Activated CD4-positive, alpha-beta T cell treated with anti-CD3 and anti-CD28 coated beads for 24 hours (primary cell): ENCODE data around the gene PON3.
"Not testable (repeated sequence)": the region's sequence is repeated elsewhere in the genome, so short reads cannot be mapped to it uniquely, and the experiment has no call there.

Experiments
- DNase-seq, 2 donors: peaks; one replicate each; pipeline ENCODE4 v3.0.0-alpha.2; 2020; ENCODE audit warnings: low read depth in 2 of 2

The PON3 gene

DNA sequence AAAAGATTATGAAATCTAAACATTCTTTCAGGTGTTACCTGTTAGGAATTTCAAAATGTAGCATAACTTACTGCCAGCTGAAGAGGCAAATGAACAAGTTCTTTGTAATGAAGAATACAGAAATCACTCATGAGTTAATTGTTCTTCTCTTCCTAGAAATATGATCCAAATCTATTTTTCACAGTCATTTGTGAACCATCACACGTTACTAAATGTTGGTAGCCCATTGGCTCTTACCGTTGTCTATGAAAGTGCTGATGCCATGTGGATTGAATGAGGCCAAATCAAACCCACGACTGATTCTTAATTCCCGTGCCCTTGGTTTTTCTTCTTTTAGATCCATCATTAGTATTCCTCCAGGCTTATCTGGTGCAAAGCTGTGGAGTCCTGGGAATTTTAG lies 15.9 kb upstream of the PON3 start:
- no peak for DNase-seq

DNA sequence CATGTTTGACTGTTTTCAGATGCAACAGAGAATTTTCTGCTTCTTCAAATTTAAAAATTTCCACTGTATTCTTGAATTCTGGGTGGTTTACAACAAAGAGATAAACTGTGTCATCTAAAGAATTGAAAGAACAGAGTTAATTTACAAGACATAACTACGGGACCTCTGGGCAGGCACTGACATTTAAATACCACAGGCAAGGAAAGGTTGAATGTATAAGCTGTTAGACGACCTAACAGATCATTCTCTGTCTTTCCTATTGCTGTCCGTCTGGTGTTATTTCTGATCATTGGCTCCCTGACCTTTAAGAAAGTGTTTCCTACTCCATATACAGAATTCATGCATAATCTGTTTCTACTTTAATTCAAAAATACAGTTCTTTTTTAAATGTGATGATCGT lies 15.5 kb upstream of the PON3 start:
- no peak for DNase-seq

- DNase-seq: no peak
Measured at GRCh38 chr7:95411036-95411435, 14.9 kb upstream of the PON3 start.

GRCh38 chr7:95407751-95408150 lies 11.6 kb upstream of the PON3 start:
- DNase-seq: no peak

- DNase-seq: no peak
Measured at GRCh38 chr7:95405800-95406199, 9.6 kb upstream of the PON3 start.

DNA sequence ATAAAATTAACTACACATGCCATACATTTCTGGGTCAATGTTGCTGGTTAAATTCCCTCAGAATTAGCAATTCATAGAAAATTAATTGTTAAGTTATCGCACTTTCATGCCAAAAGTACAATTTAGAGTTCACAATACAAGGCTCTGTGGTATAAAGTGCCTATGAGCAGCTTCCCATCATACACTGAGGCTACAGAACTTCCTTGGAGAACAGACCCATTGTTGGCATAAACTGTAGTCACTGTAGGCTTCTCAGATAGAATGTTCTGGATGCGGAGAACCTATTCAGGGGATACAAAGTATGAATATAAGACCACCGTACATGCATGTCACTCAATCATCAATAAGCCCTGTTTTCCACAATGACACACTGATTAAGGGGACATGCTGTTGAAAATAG lies 9.0 kb upstream of the PON3 start:
- DNase-seq: no peak

DNA sequence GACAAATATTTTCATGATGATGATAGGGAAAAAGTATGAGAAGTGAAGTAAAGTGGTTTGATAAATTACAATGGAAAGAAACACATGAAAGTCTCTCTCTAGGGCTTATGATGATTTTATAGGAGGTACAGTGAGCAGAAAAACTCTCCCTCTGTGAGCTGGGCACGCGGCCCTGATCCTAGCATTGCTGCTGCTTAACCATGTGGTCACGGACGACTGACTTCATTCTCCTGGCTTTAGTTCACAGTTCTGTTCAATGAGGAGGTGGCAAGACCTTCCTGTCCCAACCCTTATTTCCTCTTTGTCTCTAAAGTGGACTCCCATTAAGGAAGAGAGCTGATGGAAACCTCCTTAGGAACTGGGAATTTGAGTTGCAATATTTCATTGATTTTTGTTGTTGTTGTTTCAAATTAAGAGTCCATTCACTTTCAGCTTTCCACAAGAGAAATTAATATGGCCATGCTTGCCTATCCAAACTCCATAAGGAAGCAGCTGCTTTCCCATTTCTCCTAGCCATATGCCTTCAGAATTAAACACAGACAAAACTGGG lies 8.2 kb upstream of the PON3 start:
- DNase-seq: no peak

GRCh38 chr7:95398155-95398940 lies 2.2 kb upstream of the PON3 start:
- DNase-seq: no peak

DNA sequence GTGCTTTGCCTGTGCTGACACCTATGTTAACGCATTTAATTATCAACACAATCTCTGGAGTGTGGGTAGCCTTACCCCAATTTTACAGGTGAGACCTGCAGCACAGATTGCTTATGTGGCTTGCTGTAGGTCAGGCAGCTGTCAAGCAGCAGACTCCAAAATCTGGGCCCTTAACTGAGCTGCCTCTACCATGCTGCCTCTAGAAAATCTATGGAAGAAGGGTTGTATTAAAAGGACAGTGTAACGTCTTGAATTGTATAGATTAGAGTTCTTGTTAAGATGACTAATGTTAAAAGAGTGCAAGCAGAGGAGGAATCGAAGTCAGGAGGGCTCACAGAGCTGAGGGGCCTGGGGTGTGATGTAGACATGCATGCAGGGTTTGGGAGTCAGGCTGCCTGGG lies 1.2 kb upstream of the PON3 start:
- no peak for DNase-seq

DNA sequence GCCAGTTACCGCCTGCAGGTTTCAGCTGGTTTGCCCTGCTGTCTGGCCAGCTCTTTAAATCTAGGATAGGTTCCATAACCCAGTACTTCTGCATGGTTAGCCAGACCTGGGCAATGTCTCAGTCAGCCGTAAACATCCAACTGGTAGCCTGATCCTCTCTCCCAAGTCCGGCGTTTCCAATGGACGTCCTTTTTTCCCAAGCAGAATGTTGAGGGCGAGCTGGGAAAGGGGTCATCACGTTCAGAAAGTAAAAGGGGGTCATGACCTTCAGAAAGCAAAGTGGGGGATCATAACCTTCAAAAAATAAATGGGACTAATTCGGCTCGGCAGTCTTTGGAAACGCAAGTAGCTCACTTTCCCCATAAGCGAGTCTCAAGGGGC lies 430 bp downstream of the PON3 start:
- DNase-seq: no peak

DNA sequence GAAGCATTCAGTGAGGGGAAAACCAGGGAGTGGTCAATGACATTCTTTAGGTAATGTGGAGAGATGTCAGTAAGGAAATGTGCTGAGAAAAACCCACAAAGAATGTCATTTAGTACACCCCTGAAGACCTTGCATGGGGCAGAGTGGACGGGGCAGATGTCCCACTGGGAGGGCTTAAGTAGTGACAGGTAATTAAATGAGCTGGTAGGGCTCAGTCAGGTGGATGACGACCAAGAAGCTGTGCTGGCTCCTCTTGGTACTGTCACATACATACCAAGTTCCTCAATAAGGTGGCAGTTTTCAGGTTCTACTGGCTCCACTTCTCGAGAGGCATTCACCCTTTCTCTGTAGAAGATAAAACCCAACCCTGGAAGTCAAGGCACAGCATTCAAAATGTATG lies 1.8 kb downstream of the PON3 start:
- DNase-seq: no peak

- DNase-seq: no peak
Measured at GRCh38 chr7:95391761-95392160, 4.4 kb downstream of the PON3 start.

DNA sequence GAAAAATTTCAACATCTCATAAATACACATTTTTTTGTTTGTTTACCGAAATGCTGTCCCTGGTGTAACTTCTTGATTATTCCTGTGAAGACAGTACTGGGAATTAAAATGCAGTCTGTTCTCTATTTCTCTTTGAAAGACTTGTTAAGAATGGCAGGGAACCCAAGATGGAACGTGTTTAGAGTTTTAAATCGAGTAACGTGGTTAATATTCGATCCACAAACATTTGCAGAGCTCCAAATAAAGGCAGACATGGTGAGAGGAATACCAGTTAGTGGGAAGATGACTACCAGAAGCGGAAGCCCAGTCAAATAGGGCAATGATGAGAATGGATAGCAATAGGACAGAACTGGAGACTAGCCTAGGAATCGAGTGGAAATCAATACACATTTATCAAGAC lies 6.7 kb downstream of the PON3 start:
- no peak for DNase-seq

- DNase-seq: not testable (repeated sequence)
Measured at GRCh38 chr7:95379457-95379856, 16.7 kb downstream of the PON3 start.

GRCh38 chr7:95376632-95377400 lies 19.4 kb downstream of the PON3 start:
- DNase-seq: no peak

GRCh38 chr7:95375591-95376257 lies 20.5 kb downstream of the PON3 start:
- DNase-seq: no peak

DNA sequence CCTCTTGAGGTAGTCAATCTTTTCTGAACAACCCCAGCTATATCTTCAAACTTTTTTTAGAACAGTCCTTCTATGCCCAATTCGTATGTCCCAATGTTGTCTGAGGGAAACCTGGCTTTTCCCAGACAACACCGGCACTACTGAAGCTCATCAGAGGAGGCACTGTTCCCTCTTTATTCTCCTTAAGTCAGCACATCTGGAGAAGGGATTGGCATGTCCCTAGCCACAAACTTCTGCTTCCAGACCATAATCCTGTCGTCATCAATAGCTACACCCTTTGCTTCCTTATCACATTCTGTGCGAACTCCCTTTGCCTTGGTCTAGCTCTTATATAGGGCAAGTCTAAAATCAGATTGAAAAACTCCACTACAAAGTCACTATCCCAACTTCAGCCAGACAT lies 22.9 kb downstream of the PON3 start:
- no peak for DNase-seq

GRCh38 chr7:95368235-95368634 lies 27.9 kb downstream of the PON3 start:
- no peak for DNase-seq

DNA sequence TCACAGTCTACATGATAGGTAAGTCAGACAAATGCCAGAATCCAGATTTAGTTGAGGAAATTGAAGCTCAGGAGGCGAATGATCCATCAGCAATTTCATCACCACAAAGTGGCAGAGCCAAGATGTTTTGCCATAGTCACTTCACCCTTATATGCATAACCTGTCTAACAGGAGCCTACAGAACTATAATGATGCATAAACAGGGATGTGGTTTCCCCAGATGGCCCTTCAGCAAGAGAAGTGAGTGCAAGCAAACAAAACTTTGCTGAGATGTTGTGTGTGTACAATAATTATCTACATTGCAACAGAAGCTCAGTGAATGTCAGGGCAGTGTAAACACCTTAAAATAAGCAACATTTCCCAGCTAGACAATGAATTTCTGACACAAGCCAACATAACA lies 28.6 kb downstream of the PON3 start:
- no peak for DNase-seq

DNA sequence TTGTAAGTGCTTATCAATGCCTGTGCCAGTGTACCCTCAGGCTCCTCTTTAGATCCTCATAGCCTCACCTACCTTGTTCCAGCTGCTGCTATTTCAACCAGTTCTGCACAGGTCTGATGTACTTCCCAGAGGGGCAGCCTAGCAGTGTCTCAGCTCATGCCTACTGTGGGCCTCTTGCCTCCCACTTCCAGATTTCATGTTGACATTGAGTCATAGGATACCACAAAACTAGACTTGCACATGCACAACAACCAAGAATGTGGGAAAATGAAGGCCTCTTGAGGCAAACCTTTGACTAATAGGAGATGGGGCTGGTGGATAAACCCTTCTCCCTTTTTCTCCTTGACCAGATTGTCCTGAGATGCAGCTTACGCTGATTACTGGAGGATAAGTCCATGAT lies 31.0 kb downstream of the PON3 start:
- DNase-seq: no peak

GRCh38 chr7:95357623-95358022 lies 38.6 kb downstream of the PON3 start:
- DNase-seq: no peak

DNA sequence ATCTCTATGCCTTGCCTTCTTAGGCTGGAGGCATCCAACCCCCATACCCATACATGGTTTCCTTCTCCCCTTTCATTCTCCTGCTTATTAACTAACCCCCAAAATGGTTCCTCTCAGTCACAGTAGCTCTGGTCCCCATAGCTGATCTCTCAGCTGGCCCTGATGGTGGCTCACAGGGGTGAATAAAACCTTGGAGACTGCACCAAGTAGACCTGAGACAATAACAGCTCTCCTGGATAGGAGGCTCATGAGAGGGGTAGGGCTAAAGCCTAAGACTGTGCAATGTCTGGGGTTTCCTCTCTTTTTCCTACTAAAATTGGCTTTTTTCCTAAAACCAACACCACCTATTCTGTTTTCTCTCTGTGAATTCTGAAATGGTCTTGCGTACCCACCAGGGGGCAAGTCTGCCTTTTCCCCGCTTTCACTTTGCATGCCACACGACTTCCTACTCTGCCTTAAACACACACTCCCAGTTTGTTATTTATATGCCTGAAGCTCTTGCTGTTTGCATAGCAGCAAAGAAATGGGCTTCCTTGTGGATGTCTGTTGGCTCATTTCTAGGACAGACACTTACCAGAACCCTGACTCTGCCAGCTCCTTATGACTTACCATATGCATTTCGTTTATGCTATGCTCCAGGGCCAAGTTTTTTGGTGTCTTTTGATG lies 53.4 kb downstream of the PON3 start:
- DNase-seq: no peak
